SU-DHL-6 (cell line): ENCODE measurements around the gene MAPKAPK2.

Experiments
- CTCF ChIP-seq: fragments of 200-600 bp; sonication (generic); IDR thresholded peaks from one replicate; pipeline ENCODE4 v1.5.1; 2017; ENCODE audit warnings: antibody characterized with exemption, mild to moderate bottlenecking, low read length, moderate library complexity; ENCODE audit not compliant: insufficient read depth, poor library complexity, severe bottlenecking
- EZH2phosphoT487 ChIP-seq: fragments of 200-600 bp; sonication (generic), shearing (Covaris generic); conservative IDR thresholded peaks from 2 replicates; pipeline ENCODE4 v1.6.1; 2018; ENCODE audit warnings: mild to moderate bottlenecking, antibody characterized with exemption, low read length, moderate library complexity, mixed read lengths

- peak; percentile 59 for TF ChIP-seq CTCF
- TF ChIP-seq EZH2phosphoT487: no peak
Measured at GRCh38 chr1:206734499-206735142, 49.9 kb downstream of the MAPKAPK2 start.
